DMS53 treated with DMSO at 0.1 percent for 48 hours (cell line): Measurements from ENCODE around the gene PLEKHA1.

Experiments used
- DNase-seq: peaks from one replicate; lab custom pipeline; 2025; ENCODE audit not compliant: unreplicated experiment; lab: John Stamatoyannopoulos, UW

Gene PLEKHA1

DNA sequence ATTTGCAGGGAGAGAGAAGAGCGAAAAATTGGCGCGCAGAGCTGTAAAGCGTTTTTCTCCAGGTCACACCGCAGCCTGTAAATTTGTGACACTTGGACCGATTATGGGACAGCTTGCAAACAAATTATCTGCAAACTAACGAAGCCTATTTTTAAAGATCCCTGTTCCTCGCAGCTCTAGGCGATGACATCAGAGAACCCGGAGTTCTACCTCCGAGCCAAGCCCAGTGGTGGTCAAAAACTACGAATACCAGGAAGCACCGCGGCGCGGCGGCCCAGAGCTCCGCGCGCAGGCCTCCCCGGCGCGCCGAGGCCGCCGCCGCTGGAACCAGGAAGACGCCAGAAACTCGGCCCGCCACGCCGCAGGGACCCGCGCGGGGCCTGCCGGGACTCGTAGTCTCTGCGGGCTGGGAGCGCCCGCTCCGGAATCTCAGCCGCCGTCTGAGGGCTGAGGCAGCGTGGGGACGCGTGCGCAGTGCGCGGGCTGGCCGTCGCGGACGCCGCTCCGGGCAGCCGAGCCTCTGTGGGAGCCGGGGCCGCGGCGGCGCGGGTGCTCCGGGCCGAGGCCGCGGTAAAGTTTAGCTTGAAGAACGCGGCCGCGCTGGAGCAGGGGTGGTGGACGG is at the start of gene PLEKHA1:
TSS of gene PLEKHA1 (plus strand) at position 472 of the 622 bp plus-strand sequence. CDS start 18,493 bp downstream, outside the sequence.
- DNase-seq: peak; percentile 94

DNA sequence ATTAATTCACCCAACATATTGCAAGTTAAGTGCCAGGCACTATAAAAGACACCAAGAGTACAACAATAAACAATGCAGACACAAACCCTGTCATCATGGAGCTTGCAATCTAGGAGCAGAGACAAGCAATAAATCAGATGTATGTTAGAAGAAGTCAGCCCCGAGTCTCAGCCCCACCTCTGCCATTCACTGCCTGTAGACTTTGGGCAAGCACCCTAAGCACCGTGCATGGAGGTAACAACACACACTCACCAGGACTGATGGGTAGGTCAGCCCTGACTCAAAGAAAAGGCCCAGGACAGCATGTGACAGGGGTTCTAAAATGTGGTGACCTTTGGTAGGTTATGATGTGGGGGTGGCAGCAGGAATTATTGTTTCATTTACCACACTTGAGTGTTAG is 49.3 kb upstream of the PLEKHA1 start:
- DNase-seq: no peak

DNA sequence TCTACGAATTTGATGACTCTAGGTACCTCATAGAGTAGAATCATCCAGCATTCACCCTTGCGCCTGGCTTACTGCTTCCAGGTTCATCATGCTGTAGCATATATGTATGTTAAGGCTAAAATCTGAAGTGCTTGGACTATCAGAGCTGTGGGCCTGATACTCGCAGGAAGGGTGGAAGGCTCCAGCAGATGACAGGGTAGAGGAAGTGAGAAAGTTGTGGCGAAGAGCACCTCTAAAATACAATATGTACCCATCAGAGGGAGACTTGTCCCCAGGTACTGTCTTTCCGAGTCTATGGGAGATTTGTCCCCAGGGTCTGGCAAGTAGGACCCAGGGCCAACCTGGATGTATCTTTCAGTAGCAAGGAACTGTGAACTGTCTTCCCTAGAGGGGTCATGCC is 48.1 kb upstream of the PLEKHA1 start:
- DNase-seq: no peak

DNA sequence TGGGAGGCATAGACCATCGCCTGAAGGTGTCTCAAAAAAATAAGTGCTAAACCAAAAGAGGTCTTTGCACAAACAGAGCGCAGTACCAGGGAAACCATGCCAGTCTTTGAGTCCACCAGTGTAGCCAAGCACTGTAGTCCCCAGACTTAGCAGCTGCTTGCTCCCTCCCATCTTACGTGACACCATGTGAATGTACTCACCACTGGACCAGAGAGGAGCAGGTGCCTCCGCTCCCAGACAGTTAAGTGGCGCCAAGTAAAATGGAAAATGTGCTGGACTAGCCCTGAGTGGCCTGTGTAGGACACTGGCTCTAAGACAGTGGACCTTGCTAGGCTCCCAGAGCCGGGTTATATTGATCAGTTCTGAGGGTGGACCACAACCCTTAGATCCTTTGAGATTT is 47.7 kb upstream of the PLEKHA1 start:
- peak; percentile 37 for DNase-seq

DNA sequence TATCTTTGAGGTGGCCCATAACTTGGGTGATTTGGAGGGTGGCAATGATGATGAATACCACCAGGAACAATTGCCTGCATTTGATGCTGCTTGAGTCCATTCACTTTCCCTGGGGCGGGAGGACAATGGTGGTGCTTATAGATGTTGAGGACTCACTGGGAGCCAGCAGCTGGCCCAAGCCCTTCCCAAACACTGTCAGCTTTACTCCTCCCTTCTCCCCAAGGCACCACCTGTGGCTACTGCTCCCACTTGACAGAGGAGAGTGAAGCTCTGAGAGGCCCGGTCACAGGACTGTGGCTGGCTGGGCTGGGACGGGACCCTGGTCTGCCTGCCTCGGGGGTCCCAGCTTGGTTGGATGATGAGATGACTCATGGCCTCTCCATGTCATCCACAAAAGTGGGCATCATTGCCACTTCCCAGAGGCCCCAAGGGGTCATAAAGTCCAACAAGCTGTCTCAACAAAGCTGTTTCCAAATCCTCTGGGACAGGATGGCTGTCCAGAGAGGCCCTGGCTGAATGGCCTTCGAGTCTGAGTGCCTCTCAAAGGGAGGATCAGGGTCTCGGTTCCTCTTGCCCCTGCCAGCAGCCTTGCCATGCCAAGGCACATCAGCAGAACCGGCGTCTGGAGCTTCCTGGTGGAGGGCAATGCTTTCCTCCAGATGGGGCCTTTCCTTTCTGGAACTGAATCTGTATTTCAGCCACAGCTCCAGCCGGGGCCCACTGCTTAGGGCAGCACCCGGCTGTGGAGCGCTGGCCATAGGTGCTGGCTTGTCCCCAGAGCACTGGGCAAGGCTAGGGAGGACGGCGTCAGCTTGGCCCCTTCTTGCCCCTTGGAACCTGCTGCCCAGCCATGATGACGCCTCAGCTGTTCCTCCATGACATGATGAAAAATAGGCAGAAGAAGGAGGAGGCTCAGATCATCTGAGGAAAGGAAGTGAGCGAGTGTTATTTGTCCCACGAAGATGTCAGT is 47.0 kb upstream of the PLEKHA1 start:
- DNase-seq: no peak

DNA sequence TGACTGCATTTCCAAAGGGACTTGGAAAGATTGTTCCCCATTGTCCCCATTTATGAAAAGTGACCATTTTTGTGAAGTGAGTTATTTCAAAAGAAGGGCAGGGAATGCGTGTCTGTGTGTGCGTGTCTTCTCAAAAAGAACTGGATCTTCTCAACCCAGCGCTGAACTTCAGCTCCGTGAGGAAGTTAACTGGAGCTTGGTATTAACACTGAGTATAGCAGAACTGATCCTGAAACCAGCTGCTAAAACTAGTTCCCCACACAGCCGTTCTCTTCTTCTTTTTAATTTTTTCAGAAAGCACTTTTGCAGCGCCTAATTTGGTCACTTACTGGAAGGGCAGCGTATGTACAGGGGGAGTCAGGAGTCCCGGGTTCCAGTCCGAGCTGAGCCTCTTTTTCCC is 45.8 kb upstream of the PLEKHA1 start:
- DNase-seq: no peak

DNA sequence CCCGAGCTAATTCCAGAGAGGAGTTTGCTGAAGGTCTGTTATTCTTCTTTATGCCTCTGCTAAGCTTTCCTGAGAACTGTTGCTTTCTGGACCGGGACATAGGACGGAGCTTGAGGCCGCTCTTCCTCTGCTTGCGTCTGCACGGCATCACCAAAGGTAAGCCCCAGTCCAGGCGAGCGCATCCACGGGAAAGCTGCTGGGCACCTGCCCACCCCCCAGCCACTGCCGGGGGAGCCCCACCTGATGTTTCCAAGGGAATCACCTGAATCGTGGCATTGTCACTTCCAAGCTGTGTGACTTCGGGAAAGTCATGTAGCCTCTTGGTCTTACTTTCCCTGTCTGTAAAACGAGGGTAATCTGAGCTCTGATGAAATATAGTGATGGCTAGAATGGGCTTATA is 45.1 kb upstream of the PLEKHA1 start:
- DNase-seq: no peak

DNA sequence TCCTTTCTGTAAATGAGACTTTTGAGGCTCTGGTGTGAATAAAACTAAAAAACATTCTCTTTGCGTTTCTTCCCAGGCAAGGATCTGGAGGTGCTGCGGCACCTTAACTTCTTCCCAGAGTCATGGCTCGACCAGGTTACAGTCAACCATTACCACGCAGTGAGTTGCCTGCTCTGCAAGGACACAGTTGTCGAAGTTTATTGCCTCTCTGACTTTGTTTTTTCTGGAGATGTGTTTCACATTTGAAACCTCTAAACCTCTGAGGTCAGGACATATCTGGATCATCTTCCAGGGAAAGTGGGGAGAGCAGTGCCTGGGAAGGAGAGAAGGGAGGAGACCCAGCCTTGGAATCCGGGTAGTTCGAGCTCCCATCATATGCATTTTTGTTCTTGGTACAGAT is 43.4 kb upstream of the PLEKHA1 start:
- DNase-seq: no peak

DNA sequence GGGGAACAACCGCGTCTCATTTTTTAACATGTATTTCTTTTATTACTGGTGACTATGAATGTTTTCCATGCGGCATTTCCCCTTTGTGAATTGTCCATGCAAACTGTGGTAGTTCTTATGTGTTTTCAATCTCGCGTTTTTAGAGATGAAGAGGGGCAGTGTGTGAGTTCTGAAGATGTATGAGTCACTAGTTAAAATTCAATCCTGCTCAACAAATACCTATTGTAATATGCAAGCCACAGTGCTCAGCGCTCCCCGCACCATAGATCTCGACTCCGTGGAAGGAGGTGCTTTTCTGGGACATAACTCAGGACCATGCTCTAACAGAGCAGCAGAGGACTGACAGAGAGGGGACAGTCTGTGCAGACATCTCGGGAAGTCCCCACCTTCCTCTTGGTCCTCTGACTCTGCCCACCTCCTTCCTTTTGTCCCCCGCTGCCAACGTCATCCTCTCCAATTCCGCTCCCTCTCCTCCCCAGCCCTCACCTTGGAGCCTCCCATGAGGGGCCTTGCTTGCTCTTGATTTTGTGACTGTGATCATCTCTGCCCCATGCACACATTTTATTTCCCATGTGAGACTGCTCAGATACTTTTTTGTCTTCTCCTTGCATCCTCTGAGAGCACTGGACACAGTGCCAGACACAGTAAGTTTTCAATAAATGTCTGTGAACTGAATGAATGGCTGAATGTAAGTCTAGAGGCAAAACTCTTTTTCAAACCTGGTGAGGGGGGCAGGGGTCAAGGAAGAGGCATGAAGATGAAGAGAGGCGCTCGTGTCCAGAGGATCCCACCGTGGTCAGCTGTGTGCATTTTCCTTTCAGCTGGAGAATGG is 42.7 kb upstream of the PLEKHA1 start:
- peak; percentile 91 for DNase-seq

DNA sequence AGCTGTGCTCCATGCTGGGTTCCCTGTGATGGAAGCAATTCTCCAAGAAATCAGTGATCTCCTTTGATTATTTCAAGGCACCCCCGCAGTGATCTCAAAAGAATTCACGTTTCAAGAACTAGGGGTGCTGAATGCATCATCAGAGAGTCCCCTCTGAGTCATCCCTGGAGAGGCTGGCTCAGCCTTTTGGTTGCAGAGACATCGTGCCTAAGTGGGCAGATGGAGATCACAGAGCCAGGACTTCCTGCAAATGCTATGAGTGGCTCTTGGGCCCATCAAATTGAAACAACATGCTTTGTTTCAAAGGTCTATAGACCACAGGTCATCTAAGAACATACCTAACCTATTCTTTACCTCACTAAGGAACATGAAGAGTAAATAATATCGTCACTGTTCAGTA is 41.5 kb upstream of the PLEKHA1 start:
- peak; percentile 54 for DNase-seq

DNA sequence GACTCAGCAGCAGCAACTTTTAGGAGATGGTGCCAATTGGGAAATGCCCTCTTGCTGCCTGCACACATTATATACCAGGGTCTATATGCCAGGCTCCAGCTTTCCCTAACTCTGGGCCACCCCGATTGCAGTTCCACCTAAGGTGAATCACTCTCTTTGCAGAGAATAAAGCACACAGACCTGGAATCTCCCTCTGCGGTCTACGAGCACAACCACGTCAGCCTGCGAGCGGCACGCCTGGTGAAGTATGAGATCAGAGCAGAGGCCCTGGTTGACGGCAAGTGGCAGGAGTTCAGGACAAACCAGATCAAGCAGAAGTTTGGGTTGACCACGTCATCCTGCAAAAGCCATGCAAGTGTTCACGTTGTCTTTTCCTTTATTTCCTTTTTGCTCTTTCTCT is 38.2 kb upstream of the PLEKHA1 start:
- DNase-seq: no peak

DNA sequence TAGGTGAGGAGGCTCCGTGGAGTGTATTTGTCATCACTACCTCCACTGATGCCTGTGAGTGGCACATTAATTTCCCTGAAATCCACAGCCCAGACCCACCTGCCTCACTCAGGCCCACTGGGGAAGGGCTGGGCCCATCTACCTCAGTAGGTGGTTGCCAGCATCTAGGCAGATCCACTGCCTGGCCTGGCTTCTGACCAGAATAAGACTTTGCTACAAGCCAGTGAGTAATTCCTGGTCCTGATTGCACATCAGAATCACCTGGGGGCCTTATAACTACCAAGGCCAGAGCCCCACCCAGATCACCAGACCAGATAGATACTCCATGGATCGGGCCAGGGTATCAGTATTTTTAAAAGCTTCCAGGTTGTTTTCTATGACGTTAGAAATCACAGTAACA is 37.5 kb upstream of the PLEKHA1 start:
- DNase-seq: no peak

DNA sequence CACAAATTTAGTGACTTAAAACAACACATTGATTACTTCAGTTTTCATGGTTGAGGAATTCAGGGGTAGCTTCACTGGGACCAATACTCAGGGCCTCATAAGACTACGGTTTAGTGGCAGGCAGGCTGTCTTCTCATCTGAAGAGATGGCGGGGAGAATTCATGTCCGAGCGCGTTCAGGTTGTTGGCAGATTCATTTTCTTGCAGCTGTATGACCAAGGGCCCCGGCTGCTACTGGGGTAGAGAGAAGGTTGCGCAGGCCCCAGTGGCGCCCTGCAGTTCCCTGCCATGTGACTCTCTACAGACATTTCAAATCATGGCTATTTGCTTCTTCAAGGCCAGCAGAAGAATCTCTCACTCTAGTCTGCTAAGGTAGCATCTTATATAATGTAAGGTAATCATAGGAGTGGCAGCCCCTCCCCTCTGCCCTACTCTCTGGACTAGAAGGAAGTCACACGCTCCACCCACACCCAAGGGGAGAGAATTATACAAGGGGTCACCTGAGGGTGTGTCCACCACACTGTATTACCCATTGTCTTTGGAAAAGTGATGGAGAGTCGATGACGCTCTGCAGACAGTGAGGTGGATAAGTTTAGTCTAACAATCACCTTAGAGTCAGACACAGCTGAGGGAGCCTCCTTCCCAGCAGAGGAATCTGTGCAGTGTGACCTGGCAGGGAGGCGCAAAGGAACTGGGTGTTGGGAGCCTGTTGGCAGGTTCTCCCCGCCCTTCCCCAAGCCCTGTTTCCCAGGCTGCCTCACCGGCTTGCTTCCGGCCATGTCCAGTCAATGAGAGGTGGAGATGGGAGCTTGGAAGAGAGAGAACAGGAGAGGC is 35.7 kb upstream of the PLEKHA1 start:
- DNase-seq: no peak

DNA sequence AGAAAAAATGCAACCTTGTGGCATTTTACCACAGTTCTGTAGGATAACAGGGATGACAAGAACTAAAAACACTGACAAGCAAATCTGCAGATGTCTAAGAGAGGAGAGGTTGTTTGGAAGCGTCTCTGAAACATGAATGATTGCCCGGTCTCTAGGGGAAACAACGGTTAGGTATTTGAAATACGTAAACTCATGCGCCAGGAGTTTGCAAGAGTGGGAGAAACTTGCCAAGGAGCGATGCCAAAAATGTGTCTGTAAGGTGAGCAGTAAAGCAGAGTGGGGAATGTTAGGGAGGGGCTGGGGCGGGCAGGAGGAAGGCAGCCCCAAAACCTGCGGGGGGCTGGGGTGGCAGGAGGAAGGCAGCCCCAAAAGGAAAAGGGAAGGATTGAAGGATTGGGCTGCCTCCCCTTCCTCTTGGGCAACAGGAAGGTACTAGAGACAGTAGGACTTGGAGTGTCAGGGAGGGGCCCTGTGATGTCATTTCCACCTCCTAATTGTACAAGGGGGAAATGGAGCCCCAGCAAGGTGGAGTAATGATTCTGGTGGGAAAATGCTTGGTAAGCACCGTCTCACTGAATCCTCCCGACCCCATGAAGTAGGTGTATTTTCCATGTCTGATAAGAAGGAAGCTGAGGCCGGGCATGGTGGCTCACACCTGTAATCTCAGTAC is 33.2 kb upstream of the PLEKHA1 start:
- no peak for DNase-seq

DNA sequence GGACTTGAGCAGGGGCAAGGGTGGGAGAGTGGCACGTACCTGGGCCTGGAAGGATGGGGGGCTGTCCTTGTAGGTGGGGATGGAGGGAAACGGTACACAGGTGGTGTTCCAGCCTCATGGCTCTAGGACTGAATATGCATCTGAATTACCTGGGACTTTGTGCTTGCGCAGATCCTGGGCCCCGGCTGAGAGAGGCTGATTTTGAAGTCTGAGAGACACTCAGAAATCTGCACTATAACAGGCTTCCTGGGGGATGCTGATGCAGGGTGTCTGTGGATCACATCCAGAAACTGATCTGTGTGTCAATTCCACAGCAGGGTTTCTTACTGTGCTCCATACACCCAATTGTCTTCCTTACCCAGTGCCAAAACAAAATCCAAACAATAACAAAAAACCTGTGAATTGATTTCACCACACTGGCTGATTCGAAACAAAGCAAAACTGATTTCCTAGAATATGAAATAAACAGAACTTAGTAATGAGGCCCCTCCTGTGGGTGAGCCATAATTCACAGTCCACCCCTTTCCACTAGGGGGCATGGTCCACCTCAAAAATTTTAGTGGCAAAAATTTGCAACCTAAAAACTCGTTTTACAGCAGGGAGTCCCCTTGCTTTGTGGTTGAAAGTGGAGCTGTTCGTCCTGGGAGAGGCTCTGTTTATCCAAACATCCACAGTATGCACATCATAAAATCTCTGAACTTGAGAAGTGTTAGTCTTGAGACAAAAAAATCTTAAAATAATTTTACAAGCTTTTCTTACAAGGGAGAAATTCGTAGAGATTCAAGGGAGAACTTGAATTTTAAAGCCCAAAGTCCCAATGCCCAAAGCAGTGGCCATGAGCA is 32.0 kb upstream of the PLEKHA1 start:
- peak; percentile 38 for DNase-seq

DNA sequence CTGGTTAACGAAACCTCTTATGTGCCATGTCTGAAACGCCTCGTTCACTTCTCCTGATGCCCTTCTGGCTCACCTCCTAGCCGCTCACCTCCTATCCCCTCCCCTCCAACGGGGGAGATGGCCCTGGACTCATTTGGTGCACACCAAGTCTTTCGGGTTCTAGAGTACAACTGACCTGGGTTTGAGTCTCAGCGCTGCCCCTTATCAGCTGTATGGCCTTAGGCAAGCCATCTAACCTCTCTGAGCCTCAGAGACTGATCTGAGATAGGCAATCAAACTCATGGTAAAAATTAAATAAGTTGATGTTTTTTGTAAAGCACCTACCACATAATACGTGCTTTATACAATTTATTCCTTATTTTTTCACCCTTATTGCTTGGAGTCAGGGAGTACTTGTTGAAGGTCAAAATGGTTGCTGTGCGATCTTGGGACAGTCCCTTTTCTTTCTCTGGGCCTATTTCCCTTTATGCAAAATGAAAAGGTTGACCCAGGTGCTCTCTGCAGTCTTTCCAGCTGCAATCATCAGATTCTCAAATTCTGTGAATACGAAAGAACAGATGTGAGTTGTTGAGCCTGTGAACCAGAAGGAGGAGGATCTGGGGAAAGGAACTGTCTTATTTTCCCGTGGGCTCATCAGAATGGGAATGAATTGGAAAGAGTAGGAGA is 31.2 kb upstream of the PLEKHA1 start:
- no peak for DNase-seq

DNA sequence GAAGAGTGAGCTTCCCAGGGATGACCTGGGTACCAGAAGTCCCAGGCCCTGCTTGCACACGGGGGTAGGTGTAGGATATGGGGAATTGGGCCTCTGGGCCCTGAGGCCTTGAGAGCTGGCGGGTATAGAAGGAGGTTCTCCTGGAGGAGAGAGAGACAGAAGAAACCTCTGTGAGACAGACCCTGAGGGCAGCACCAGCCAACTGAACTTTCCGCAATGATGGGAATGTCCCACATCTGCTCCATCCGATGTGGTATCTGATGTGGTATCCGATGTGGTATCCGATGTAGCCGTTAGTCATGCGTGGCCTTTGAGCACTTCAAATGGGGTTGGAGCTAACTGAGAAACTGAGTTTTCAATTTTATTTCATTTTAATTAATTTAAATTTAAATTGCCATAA is 30.6 kb upstream of the PLEKHA1 start:
- no peak for DNase-seq

DNA sequence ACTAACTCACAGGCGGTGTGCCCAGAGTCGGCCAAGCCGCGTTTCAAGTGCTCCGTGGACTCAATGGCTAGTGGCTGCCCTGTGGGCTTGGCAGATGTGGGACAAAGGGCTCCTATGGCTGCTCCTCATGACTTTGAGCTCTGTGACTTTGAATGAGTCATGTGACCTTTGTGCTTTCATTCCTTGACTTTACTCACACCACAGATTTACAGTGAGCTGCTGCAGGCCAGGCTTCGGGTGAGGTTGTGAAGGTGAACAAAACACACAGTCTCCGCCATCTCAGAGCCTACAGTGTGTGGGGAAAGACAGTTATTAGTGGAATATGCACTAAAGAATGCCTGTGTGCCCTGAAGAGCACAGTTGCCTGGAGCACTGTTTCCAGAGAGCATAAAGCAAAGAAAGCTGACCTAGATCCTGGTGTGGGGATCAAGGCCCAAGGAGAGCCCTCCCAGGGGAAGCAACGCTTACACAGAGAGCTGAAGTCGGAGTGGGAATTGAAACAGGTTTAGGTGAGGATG is 29.7 kb upstream of the PLEKHA1 start:
- DNase-seq: no peak
